Umbilical cord (tissue), 2 donors: ENCODE results near the gene GPR22. TPM values are rescaled to one million over a fixed set of nuclear protein-coding genes. Genes with fewer than 3 reads are reported as not detected.

ENCODE experiments used
- DNase-seq: peaks from one replicate; pipeline ENCODE4 v3.0.0-alpha.2; 2015; ENCODE audit warnings: low spot score
- total RNA-seq: library from RNA; depleted of rRNA; stranded (reverse); fragments of >200 nt; gene quantifications from one replicate; pipeline ENCODE4 v1.2.3, GENCODE V29; 2014; ENCODE audit warnings: low replicate concordance; ENCODE audit not compliant: insufficient read depth

GPR22 gene
- 7.0 TPM for total RNA-seq

GRCh38 chr7:107469929-107470328 lies at the start of gene GPR22:
GPR22 (plus strand) TSS chr7:107470057; CDS start chr7:107474061, 4,004 bp downstream.
- DNase-seq = peak; percentile 46

GRCh38 chr7:107427462-107427861 lies 42.4 kb upstream of the GPR22 start:
- DNase-seq = no peak

GRCh38 chr7:107428642-107429041 lies 41.2 kb upstream of the GPR22 start:
- no peak for DNase-seq

GRCh38 chr7:107430057-107430456 lies 39.8 kb upstream of the GPR22 start:
- no peak for DNase-seq

- DNase-seq = no peak
These were observed 37.6 kb upstream of the GPR22 start for GRCh38 chr7:107432261-107432660.

GRCh38 chr7:107435749-107436148 lies 34.1 kb upstream of the GPR22 start:
- no peak for DNase-seq

GRCh38 chr7:107439025-107439424 lies 30.8 kb upstream of the GPR22 start:
- no peak for DNase-seq

- no peak for DNase-seq
These were observed 28.1 kb upstream of the GPR22 start for GRCh38 chr7:107441581-107442422.

GRCh38 chr7:107442678-107443077 lies 27.2 kb upstream of the GPR22 start:
- DNase-seq = no peak

- DNase-seq = no peak
These were observed 23.3 kb upstream of the GPR22 start for GRCh38 chr7:107446531-107446930.

GRCh38 chr7:107446988-107447387 lies 22.9 kb upstream of the GPR22 start:
- DNase-seq = no peak

GRCh38 chr7:107450970-107451369 lies 18.9 kb upstream of the GPR22 start:
- DNase-seq = no peak

- no peak for DNase-seq
These were observed 16.5 kb upstream of the GPR22 start for GRCh38 chr7:107453388-107453787.

GRCh38 chr7:107461938-107462533 lies 7.8 kb upstream of the GPR22 start:
- no peak for DNase-seq

- peak; percentile 76 for DNase-seq
These were observed 6.4 kb upstream of the GPR22 start for GRCh38 chr7:107463139-107464078.

- DNase-seq = peak; percentile 65
These were observed 5.1 kb upstream of the GPR22 start for GRCh38 chr7:107464666-107465226.

- DNase-seq = peak; percentile 48
These were observed 1.9 kb upstream of the GPR22 start for GRCh38 chr7:107467972-107468371.

GRCh38 chr7:107468824-107469223 lies 1.0 kb upstream of the GPR22 start:
- DNase-seq = no peak

GRCh38 chr7:107471292-107472070 lies 1.6 kb downstream of the GPR22 start:
- no peak for DNase-seq

- no peak for DNase-seq
These were observed 2.3 kb downstream of the GPR22 start for GRCh38 chr7:107472116-107472515.

GRCh38 chr7:107474104-107474521 lies 4.3 kb downstream of the GPR22 start:
- no peak for DNase-seq
